ENCODE data around the gene FFAR3.
"Not testable (repeated sequence)": the region's sequence is repeated elsewhere in the genome, so short reads cannot be mapped to it uniquely, and the experiment has no call there.

The FFAR3 gene

DNA sequence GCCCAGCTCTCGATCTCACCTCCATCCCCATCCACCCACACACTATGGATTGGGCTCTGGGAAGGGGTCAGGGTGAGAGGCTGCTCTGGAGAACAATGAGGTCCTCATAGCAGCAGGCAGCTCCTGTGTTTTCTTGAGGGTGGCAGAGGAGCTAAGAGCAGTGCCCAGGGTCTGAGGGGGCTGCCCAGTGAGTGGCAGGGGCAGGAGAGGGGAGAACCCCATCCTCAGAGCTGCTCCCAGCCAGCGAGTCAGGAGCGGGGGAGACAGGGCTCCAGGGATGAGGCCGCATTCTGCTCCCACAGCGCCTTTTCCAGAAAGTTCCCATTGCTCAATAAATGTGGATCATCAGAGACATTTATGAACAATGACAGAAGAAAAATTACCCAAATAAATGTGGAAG, 1.8 kb downstream of the FFAR3 start:
- no CpG with 5 or more reads among the region's 5 CpGs for WGBS, 2 donors (ENCODE audit: extremely low coverage in 2 of 2, insufficient read length in 2 of 2, insufficient replicate concordance in 1 of 2)
- not testable (repeated sequence) for H3K4me1 ChIP-seq (ENCODE audit: control insufficient read depth in 2 of 2, insufficient read depth in 1 of 2, low read depth in 1 of 2, low read length in 2 of 2); H3K27ac ChIP-seq (replicated peaks; ENCODE audit: low read length); H3K9ac ChIP-seq (ENCODE audit: low read depth, low read length, poor library complexity); H3K4me3 ChIP-seq (ENCODE audit: low read length in 2 of 2); H2AK5ac ChIP-seq (ENCODE audit: low read depth, low read length); H3K18ac ChIP-seq (ENCODE audit: low read length); H2BK120ac ChIP-seq (ENCODE audit: low read depth, low read length); H2BK5ac ChIP-seq (ENCODE audit: low read length); H3K79me1 ChIP-seq (ENCODE audit: low read depth, low read length); H4K8ac ChIP-seq (ENCODE audit: low read depth, low read length); H3K4me2 ChIP-seq (ENCODE audit: insufficient read depth, low read length, poor library complexity, severe bottlenecking); H2BK12ac ChIP-seq (ENCODE audit: low read length); H3K4ac ChIP-seq (ENCODE audit: low read length); H2BK15ac ChIP-seq (ENCODE audit: low read length); H3K36me3 ChIP-seq (replicated peaks in 1 of 2; ENCODE audit: control insufficient read depth in 2 of 2, insufficient read depth in 2 of 2, low read length in 2 of 2); DNase-seq (ENCODE audit: low spot score); H3K23ac ChIP-seq (ENCODE audit: low read depth, low read length, poor library complexity); H4K91ac ChIP-seq (ENCODE audit: low read depth, low read length, poor library complexity); H2AFZ ChIP-seq (ENCODE audit: low read length); H3K14ac ChIP-seq (ENCODE audit: low read length); H3K27me3 ChIP-seq (ENCODE audit: control insufficient read depth in 3 of 3, insufficient read depth in 3 of 3, low read depth in 1 of 3, low read length in 3 of 3); H3K9me3 ChIP-seq (replicated peaks in 1 of 2; ENCODE audit: control insufficient read depth in 2 of 2, insufficient read depth in 1 of 2, low read depth in 1 of 2, low read length in 2 of 2)

- Histone ChIP-seq H2BK12ac (ENCODE audit: low read length) (no peak overlapping the region), H4K91ac (ENCODE audit: low read depth, low read length, poor library complexity) (no peak overlapping the region), H3K27ac (replicated peaks; ENCODE audit: low read length) (no peak overlapping the region), H4K8ac (ENCODE audit: low read depth, low read length) (no peak overlapping the region), H3K79me1 (ENCODE audit: low read depth, low read length) (no peaks in the 10 kb centered on the region), H3K27me3 (ENCODE audit: control insufficient read depth in 3 of 3, insufficient read depth in 3 of 3, low read depth in 1 of 3, low read length in 3 of 3) (peaks cover 0 to 2% (median 0%) of the 10 kb centered on the region in 3 experiments), H3K23ac (ENCODE audit: low read depth, low read length, poor library complexity) (no peak overlapping the region), H3K18ac (ENCODE audit: low read length) (no peak overlapping the region), H3K9ac (ENCODE audit: low read depth, low read length, poor library complexity) (no peak overlapping the region), H2AFZ (ENCODE audit: low read length) (no peak overlapping the region), H2BK5ac (ENCODE audit: low read length) (no peak overlapping the region), H3K4me1 (ENCODE audit: control insufficient read depth in 2 of 2, insufficient read depth in 1 of 2, low read depth in 1 of 2, low read length in 2 of 2) (no peaks in the 10 kb centered on the region), H3K9me3 (replicated peaks in 1 of 2; ENCODE audit: control insufficient read depth in 2 of 2, insufficient read depth in 1 of 2, low read depth in 1 of 2, low read length in 2 of 2) (no peaks in the 10 kb centered on the region), H3K14ac (ENCODE audit: low read length) (no peak overlapping the region), H2AK5ac (ENCODE audit: low read depth, low read length) (no peak overlapping the region), H3K36me3 (replicated peaks in 1 of 2; ENCODE audit: control insufficient read depth in 2 of 2, insufficient read depth in 2 of 2, low read length in 2 of 2) (no peaks in the 10 kb centered on the region), H3K4me3 (ENCODE audit: low read length in 2 of 2) (no peak overlapping the region), H3K4me2 (ENCODE audit: insufficient read depth, low read length, poor library complexity, severe bottlenecking) (no peak overlapping the region), H2BK120ac (ENCODE audit: low read depth, low read length) (no peak overlapping the region), H2BK15ac (ENCODE audit: low read length) (no peak overlapping the region), H3K4ac (ENCODE audit: low read length) (no peak overlapping the region)
- DNase-seq (ENCODE audit: low spot score): no peak
- no CpG with 5 or more reads among the region's 5 CpGs for WGBS, 2 donors (ENCODE audit: extremely low coverage in 2 of 2, insufficient read length in 2 of 2, insufficient replicate concordance in 1 of 2)
These were observed 2.7 kb downstream of the FFAR3 start for GRCh38 chr19:35360880-35361420.

DNA sequence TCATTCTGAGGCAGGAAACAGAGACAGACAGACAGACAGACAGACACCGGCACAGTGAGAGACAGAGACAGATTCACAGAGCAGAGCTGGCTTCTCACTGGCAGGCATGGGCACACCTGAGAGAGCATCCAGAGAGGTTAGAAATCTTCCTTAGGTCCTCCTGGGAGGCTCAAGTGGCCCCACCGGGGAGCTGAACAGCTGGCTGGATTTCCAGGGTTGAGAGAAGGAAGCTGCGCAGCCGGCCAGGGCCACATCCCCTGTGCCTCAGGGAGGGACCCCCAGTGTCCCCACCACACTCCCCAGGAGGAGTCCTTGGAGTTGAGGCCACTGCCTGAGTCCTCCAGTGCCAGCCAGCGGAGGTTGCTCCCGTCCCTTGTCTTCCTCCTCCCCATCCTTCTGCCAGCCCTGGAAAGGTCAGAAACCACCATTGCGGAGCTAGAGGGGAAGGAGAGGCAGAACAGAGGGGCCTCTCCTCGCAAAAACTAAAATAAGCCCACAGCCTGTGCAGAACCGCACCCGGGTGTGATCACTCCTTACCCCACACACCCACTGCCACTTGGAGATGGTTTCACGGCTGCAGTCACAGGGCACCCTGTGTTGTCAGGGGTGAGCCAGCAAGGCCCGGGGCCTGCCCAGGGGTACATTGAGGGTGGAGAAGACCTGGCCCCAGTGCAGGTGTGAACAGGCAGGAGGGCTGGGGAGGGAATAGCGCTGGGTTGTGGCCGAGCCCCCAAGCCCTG, 4.2 kb downstream of the FFAR3 start:
- no CpG with 5 or more reads among the region's 14 CpGs for WGBS, 2 donors (ENCODE audit: extremely low coverage in 2 of 2, insufficient read length in 2 of 2, insufficient replicate concordance in 1 of 2)
- H3K4me3 ChIP-seq (ENCODE audit: low read length in 2 of 2): no peak overlapping the region
- DNase-seq (ENCODE audit: low spot score): no peak

GRCh38 chr19:35363001-35363590, 4.8 kb downstream of the FFAR3 start:
- no peak overlapping the region for H3K18ac ChIP-seq (ENCODE audit: low read length)
- no peaks in the 10 kb centered on the region for H3K4me1 ChIP-seq (ENCODE audit: control insufficient read depth in 2 of 2, insufficient read depth in 1 of 2, low read depth in 1 of 2, low read length in 2 of 2)
- no peak overlapping the region for H3K4ac ChIP-seq (ENCODE audit: low read length)
- H3K14ac ChIP-seq (ENCODE audit: low read length): no peak overlapping the region
- no peak overlapping the region for H2AFZ ChIP-seq (ENCODE audit: low read length)
- no peak overlapping the region for H2BK12ac ChIP-seq (ENCODE audit: low read length)
- no peaks in the 10 kb centered on the region for H3K9me3 ChIP-seq (replicated peaks in 1 of 2; ENCODE audit: control insufficient read depth in 2 of 2, insufficient read depth in 1 of 2, low read depth in 1 of 2, low read length in 2 of 2)
- no peak overlapping the region for H3K4me2 ChIP-seq (ENCODE audit: insufficient read depth, low read length, poor library complexity, severe bottlenecking)
- H3K4me3 ChIP-seq (ENCODE audit: low read length in 2 of 2): no peak overlapping the region
- no peak overlapping the region for H3K9ac ChIP-seq (ENCODE audit: low read depth, low read length, poor library complexity)
- DNase-seq (ENCODE audit: low spot score): no peak
- H3K27ac ChIP-seq (replicated peaks; ENCODE audit: low read length): no peak overlapping the region
- no peaks in the 10 kb centered on the region for H3K36me3 ChIP-seq (replicated peaks in 1 of 2; ENCODE audit: control insufficient read depth in 2 of 2, insufficient read depth in 2 of 2, low read length in 2 of 2)
- H3K27me3 ChIP-seq (ENCODE audit: control insufficient read depth in 3 of 3, insufficient read depth in 3 of 3, low read depth in 1 of 3, low read length in 3 of 3): no peaks in the 10 kb centered on the region
- H3K23ac ChIP-seq (ENCODE audit: low read depth, low read length, poor library complexity): no peak overlapping the region
- WGBS, 2 donors (ENCODE audit: extremely low coverage in 2 of 2, insufficient read length in 2 of 2, insufficient replicate concordance in 1 of 2): no CpG with 5 or more reads among the region's 11 CpGs
- no peaks in the 10 kb centered on the region for H3K79me1 ChIP-seq (ENCODE audit: low read depth, low read length)
- H2BK120ac ChIP-seq (ENCODE audit: low read depth, low read length): no peak overlapping the region
- no peak overlapping the region for H4K91ac ChIP-seq (ENCODE audit: low read depth, low read length, poor library complexity)
- H4K8ac ChIP-seq (ENCODE audit: low read depth, low read length): no peak overlapping the region
- no peak overlapping the region for H2BK15ac ChIP-seq (ENCODE audit: low read length)
- no peak overlapping the region for H2BK5ac ChIP-seq (ENCODE audit: low read length)
- H2AK5ac ChIP-seq (ENCODE audit: low read depth, low read length): no peak overlapping the region

More for the DNA sequence above, 4.2 kb downstream of the FFAR3 start:
- Histone ChIP-seq H2BK5ac (ENCODE audit: low read length) (no peak overlapping the region), H4K8ac (ENCODE audit: low read depth, low read length) (no peak overlapping the region), H3K9ac (ENCODE audit: low read depth, low read length, poor library complexity) (no peak overlapping the region), H3K27ac (replicated peaks; ENCODE audit: low read length) (no peak overlapping the region), H2AFZ (ENCODE audit: low read length) (no peak overlapping the region), H3K23ac (ENCODE audit: low read depth, low read length, poor library complexity) (no peak overlapping the region), H2BK120ac (ENCODE audit: low read depth, low read length) (no peak overlapping the region), H3K9me3 (replicated peaks in 1 of 2; ENCODE audit: control insufficient read depth in 2 of 2, insufficient read depth in 1 of 2, low read depth in 1 of 2, low read length in 2 of 2) (no peaks in the 10 kb centered on the region), H3K4me2 (ENCODE audit: insufficient read depth, low read length, poor library complexity, severe bottlenecking) (no peak overlapping the region), H3K79me1 (ENCODE audit: low read depth, low read length) (no peaks in the 10 kb centered on the region), H3K27me3 (ENCODE audit: control insufficient read depth in 3 of 3, insufficient read depth in 3 of 3, low read depth in 1 of 3, low read length in 3 of 3) (no peaks in the 10 kb centered on the region), H3K4me1 (ENCODE audit: control insufficient read depth in 2 of 2, insufficient read depth in 1 of 2, low read depth in 1 of 2, low read length in 2 of 2) (no peaks in the 10 kb centered on the region), H4K91ac (ENCODE audit: low read depth, low read length, poor library complexity) (no peak overlapping the region), H3K18ac (ENCODE audit: low read length) (no peak overlapping the region), H2AK5ac (ENCODE audit: low read depth, low read length) (no peak overlapping the region), H3K14ac (ENCODE audit: low read length) (no peak overlapping the region), H2BK12ac (ENCODE audit: low read length) (no peak overlapping the region), H3K36me3 (replicated peaks in 1 of 2; ENCODE audit: control insufficient read depth in 2 of 2, insufficient read depth in 2 of 2, low read length in 2 of 2) (no peaks in the 10 kb centered on the region), H2BK15ac (ENCODE audit: low read length) (no peak overlapping the region), H3K4ac (ENCODE audit: low read length) (no peak overlapping the region)

Measured in neuronal stem cell (in vitro differentiated cells).